ENCODE results near the gene DOK7.

The DOK7 gene

GRCh38 chr4:3522326-3522640 lies 59.2 kb downstream of the DOK7 start:
- no CpG with 5 or more reads among the region's 15 CpGs for WGBS (ENCODE audit: insufficient coverage, insufficient read length)
- no peaks in the 10 kb centered on the region for H3K4me1 ChIP-seq (ENCODE audit: control insufficient read depth, insufficient read depth, low read length)
- H3K9me3 ChIP-seq (ENCODE audit: control insufficient read depth, insufficient read depth, low read length), result no peaks in the 10 kb centered on the region
- DNase-seq (ENCODE audit: low read depth, low spot score), result no peak
- H3K36me3 ChIP-seq (ENCODE audit: control insufficient read depth, insufficient read depth, low read length), result peaks cover 45% of the 10 kb centered on the region
- H3K27me3 ChIP-seq (ENCODE audit: control insufficient read depth, insufficient read depth, low read length), result no peaks in the 10 kb centered on the region
- no peak overlapping the region for H3K4me3 ChIP-seq (ENCODE audit: low read length)
- no peak overlapping the region for H3K27ac ChIP-seq (ENCODE audit: low read length)

- DNase-seq (ENCODE audit: low read depth, low spot score), result no peak
- Histone ChIP-seq H3K4me3 (ENCODE audit: low read length) (no peak overlapping the region), H3K27ac (ENCODE audit: low read length) (no peak overlapping the region), H3K9me3 (ENCODE audit: control insufficient read depth, insufficient read depth, low read length) (no peaks in the 10 kb centered on the region), H3K36me3 (ENCODE audit: control insufficient read depth, insufficient read depth, low read length) (peaks cover 41% of the 10 kb centered on the region), H3K27me3 (ENCODE audit: control insufficient read depth, insufficient read depth, low read length) (no peaks in the 10 kb centered on the region), H3K4me1 (ENCODE audit: control insufficient read depth, insufficient read depth, low read length) (no peaks in the 10 kb centered on the region)
- no CpG with 5 or more reads among the region's 19 CpGs for WGBS (ENCODE audit: insufficient coverage, insufficient read length)
Observed at GRCh38 chr4:3522651-3523050, 59.5 kb downstream of the DOK7 start.

GRCh38 chr4:3523146-3523627 lies 60.1 kb downstream of the DOK7 start:
- DNase-seq (ENCODE audit: low read depth, low spot score), result no peak
- WGBS (ENCODE audit: insufficient coverage, insufficient read length), result no CpG with 5 or more reads among the region's 10 CpGs
- no peaks in the 10 kb centered on the region for H3K9me3 ChIP-seq (ENCODE audit: control insufficient read depth, insufficient read depth, low read length)
- H3K27ac ChIP-seq (ENCODE audit: low read length), result no peak overlapping the region
- peaks cover 36% of the 10 kb centered on the region for H3K36me3 ChIP-seq (ENCODE audit: control insufficient read depth, insufficient read depth, low read length)
- H3K27me3 ChIP-seq (ENCODE audit: control insufficient read depth, insufficient read depth, low read length), result no peaks in the 10 kb centered on the region
- H3K4me3 ChIP-seq (ENCODE audit: low read length), result no peak overlapping the region
- no peaks in the 10 kb centered on the region for H3K4me1 ChIP-seq (ENCODE audit: control insufficient read depth, insufficient read depth, low read length)

GRCh38 chr4:3523628-3524221 lies 60.6 kb downstream of the DOK7 start:
- Histone ChIP-seq H3K4me1 (ENCODE audit: control insufficient read depth, insufficient read depth, low read length) (no peaks in the 10 kb centered on the region), H3K27me3 (ENCODE audit: control insufficient read depth, insufficient read depth, low read length) (no peaks in the 10 kb centered on the region), H3K4me3 (ENCODE audit: low read length) (no peak overlapping the region), H3K36me3 (ENCODE audit: control insufficient read depth, insufficient read depth, low read length) (peaks cover 35% of the 10 kb centered on the region), H3K27ac (ENCODE audit: low read length) (no peak overlapping the region), H3K9me3 (ENCODE audit: control insufficient read depth, insufficient read depth, low read length) (no peaks in the 10 kb centered on the region)
- DNase-seq (ENCODE audit: low read depth, low spot score), result no peak
- no CpG with 5 or more reads among the region's 24 CpGs for WGBS (ENCODE audit: insufficient coverage, insufficient read length)

GRCh38 chr4:3524349-3524748 lies 61.2 kb downstream of the DOK7 start:
- no peak for DNase-seq (ENCODE audit: low read depth, low spot score)
- no peaks in the 10 kb centered on the region for H3K9me3 ChIP-seq (ENCODE audit: control insufficient read depth, insufficient read depth, low read length)
- peaks cover 33% of the 10 kb centered on the region for H3K36me3 ChIP-seq (ENCODE audit: control insufficient read depth, insufficient read depth, low read length)
- H3K27me3 ChIP-seq (ENCODE audit: control insufficient read depth, insufficient read depth, low read length), result no peaks in the 10 kb centered on the region
- H3K4me3 ChIP-seq (ENCODE audit: low read length), result no peak overlapping the region
- WGBS (ENCODE audit: insufficient coverage, insufficient read length), result no CpG with 5 or more reads among the region's 8 CpGs
- H3K4me1 ChIP-seq (ENCODE audit: control insufficient read depth, insufficient read depth, low read length), result no peaks in the 10 kb centered on the region
- no peak overlapping the region for H3K27ac ChIP-seq (ENCODE audit: low read length)

- Histone ChIP-seq H3K4me1 (ENCODE audit: control insufficient read depth, insufficient read depth, low read length) (no peaks in the 10 kb centered on the region), H3K4me3 (ENCODE audit: low read length) (no peak overlapping the region), H3K9me3 (ENCODE audit: control insufficient read depth, insufficient read depth, low read length) (no peaks in the 10 kb centered on the region), H3K36me3 (ENCODE audit: control insufficient read depth, insufficient read depth, low read length) (peaks cover 34% of the 10 kb centered on the region), H3K27me3 (ENCODE audit: control insufficient read depth, insufficient read depth, low read length) (no peaks in the 10 kb centered on the region), H3K27ac (ENCODE audit: low read length) (no peak overlapping the region)
- DNase-seq (ENCODE audit: low read depth, low spot score), result no peak
- WGBS (ENCODE audit: insufficient coverage, insufficient read length), result no CpG with 5 or more reads among the region's 19 CpGs
Observed at GRCh38 chr4:3524920-3525319, 61.8 kb downstream of the DOK7 start.

- no peak overlapping the region; the same call in 1 of the 2 replicates for H3K4me3 ChIP-seq (ENCODE audit: low read length)
- DNase-seq (ENCODE audit: low read depth, low spot score), result no peak
- H3K27ac ChIP-seq (ENCODE audit: low read length), result no peak overlapping the region
- 0 out of 2 replicates have a peak, but pooled peaks cover under 1% of the 10 kb centered on the region for H3K4me1 ChIP-seq (ENCODE audit: control insufficient read depth, insufficient read depth, low read length)
- H3K9me3 ChIP-seq (ENCODE audit: control insufficient read depth, insufficient read depth, low read length), result no peaks in the 10 kb centered on the region
- no CpG with 5 or more reads among the region's 33 CpGs for WGBS (ENCODE audit: insufficient coverage, insufficient read length)
- no peaks in the 10 kb centered on the region for H3K27me3 ChIP-seq (ENCODE audit: control insufficient read depth, insufficient read depth, low read length)
- H3K36me3 ChIP-seq (ENCODE audit: control insufficient read depth, insufficient read depth, low read length), result peaks cover 29% of the 10 kb centered on the region
Observed at GRCh38 chr4:3525532-3526430, 62.7 kb downstream of the DOK7 start.

GRCh38 chr4:3526456-3526855 lies 63.4 kb downstream of the DOK7 start:
- H3K4me1 ChIP-seq (ENCODE audit: control insufficient read depth, insufficient read depth, low read length), result 0 out of 2 replicates have a peak, but pooled peaks cover 2% of the 10 kb centered on the region
- no peaks in the 10 kb centered on the region for H3K27me3 ChIP-seq (ENCODE audit: control insufficient read depth, insufficient read depth, low read length)
- no peak for DNase-seq (ENCODE audit: low read depth, low spot score)
- no peak overlapping the region for H3K4me3 ChIP-seq (ENCODE audit: low read length)
- H3K36me3 ChIP-seq (ENCODE audit: control insufficient read depth, insufficient read depth, low read length), result peaks cover 26% of the 10 kb centered on the region
- no peak overlapping the region for H3K27ac ChIP-seq (ENCODE audit: low read length)
- WGBS (ENCODE audit: insufficient coverage, insufficient read length), result no CpG with 5 or more reads among the region's 19 CpGs
- H3K9me3 ChIP-seq (ENCODE audit: control insufficient read depth, insufficient read depth, low read length), result no peaks in the 10 kb centered on the region

GRCh38 chr4:3527101-3527913 lies 64.2 kb downstream of the DOK7 start:
- WGBS (ENCODE audit: insufficient coverage, insufficient read length), result no CpG with 5 or more reads among the region's 14 CpGs
- Histone ChIP-seq H3K36me3 (ENCODE audit: control insufficient read depth, insufficient read depth, low read length) (peaks cover 21% of the 10 kb centered on the region), H3K4me1 (ENCODE audit: control insufficient read depth, insufficient read depth, low read length) (0 out of 2 replicates have a peak, but pooled peaks cover 2% of the 10 kb centered on the region), H3K4me3 (ENCODE audit: low read length) (no peak overlapping the region), H3K9me3 (ENCODE audit: control insufficient read depth, insufficient read depth, low read length) (no peaks in the 10 kb centered on the region), H3K27me3 (ENCODE audit: control insufficient read depth, insufficient read depth, low read length) (no peaks in the 10 kb centered on the region), H3K27ac (ENCODE audit: low read length) (no peak overlapping the region)
- no peak for DNase-seq (ENCODE audit: low read depth, low spot score)
